GM12878 (cell line): ENCODE results near the gene BTBD9. TPM values are rescaled to one million over a fixed set of nuclear protein-coding genes. Genes with fewer than 3 reads are reported as not detected.

Experiments used
- ATAC-seq: fragments of 200-7000 bp; cut with Tn5 transposase; 3 replicates; pipeline ENCODE4 v1.9.1; 2020; ENCODE audit warnings: mild to moderate bottlenecking, moderate library complexity
- BruUV-seq: library from RNA; stranded (reverse); fragments of 400-500 nt; replicated peaks from 2 replicates; lab custom pipeline; 2021; lab: Mats Ljungman, UMichigan
- CTCF ChIA-PET: fragments of 300-600 bp; sonication (Branson Sonifier 250); formaldehyde crosslinking; extraction: SDS; loops from one replicate; lab custom pipeline; 2021; ENCODE audit warnings: inconsistent platforms; lab: Yijun Ruan, JAX
- POLR2A ChIA-PET: fragments of 350-600 bp; formaldehyde crosslinking; extraction: SDS; loops from one replicate; lab custom pipeline; 2021; ENCODE audit warnings: inconsistent platforms; lab: Charles Lee
- RAD21 ChIA-PET: fragments of 300-600 bp; sonication (Branson Sonifier 250); formaldehyde crosslinking; loops from one replicate; lab custom pipeline; 2023; ENCODE audit warnings: antibody characterized with exemption; ENCODE audit not compliant: unreplicated experiment; lab: Charles Lee
- SMC1A ChIA-PET: fragments of 300-600 bp; sonication (Branson Sonifier 250); formaldehyde crosslinking; loops from one replicate; lab custom pipeline; 2023; ENCODE audit not compliant: unreplicated experiment, uncharacterized antibody; lab: Charles Lee
- DNase-seq: peaks from one replicate; pipeline ENCODE4 v3.0.0-alpha.2; 2011; ENCODE audit warnings: low read depth, low spot score
- FAIRE-seq: peaks from 3 replicates; lab custom pipeline; 2011; peaks lifted over from hg19 to GRCh38; lab: Jason Lieb, UNC
- H2AFZ ChIP-seq: 2 replicates; pipeline ENCODE4 v1.6.0; 2011; ENCODE audit warnings: low read depth, low read length, control low read depth; ENCODE audit not compliant: control insufficient read depth
- H3K27ac ChIP-seq: 2 replicates; pipeline ENCODE4 v1.5.1; 2011; ENCODE audit warnings: control low read depth; ENCODE audit not compliant: control insufficient read depth, insufficient read depth
- H3K27me3 ChIP-seq, 2 experiments: replicated peaks in 1 of 2; 2 replicates each; pipeline versions ENCODE4 v1.6.0 to v1.6.1; 2011; ENCODE audit warnings: low read length in 1 of 2; ENCODE audit not compliant: control insufficient read depth in 2 of 2, insufficient read depth in 2 of 2
- H3K36me3 ChIP-seq, 2 experiments: 2 replicates each; pipeline ENCODE4 v1.5.1; 2011; ENCODE audit warnings: low read length in 1 of 2; ENCODE audit not compliant: control insufficient read depth in 2 of 2, insufficient read depth in 2 of 2
- H3K4me1 ChIP-seq: 2 replicates; pipeline ENCODE4 v1.6.1; 2011; ENCODE audit warnings: mild to moderate bottlenecking, low read length, moderate library complexity, mixed read lengths; ENCODE audit not compliant: control insufficient read depth, insufficient read depth
- H3K4me2 ChIP-seq: 2 replicates; pipeline ENCODE4 v1.6.0; 2011; ENCODE audit warnings: control low read depth; ENCODE audit not compliant: control insufficient read depth, insufficient read depth
- H3K4me3 ChIP-seq: fragments of 200-600 bp; sonication (generic); 2 replicates; pipeline ENCODE4 v1.5.1; 2016
- H3K79me2 ChIP-seq: 2 replicates; pipeline ENCODE4 v1.6.0; 2011; ENCODE audit warnings: low read length; ENCODE audit not compliant: control insufficient read depth, insufficient read depth
- H3K9ac ChIP-seq: 2 replicates; pipeline ENCODE4 v1.8.0; 2011; ENCODE audit warnings: low read length, control low read depth, mixed read lengths; ENCODE audit not compliant: control insufficient read depth, insufficient read depth
- H3K9me3 ChIP-seq: replicated peaks from 3 replicates; pipeline ENCODE4 v1.5.1; 2011; ENCODE audit warnings: mild to moderate bottlenecking, low read length; ENCODE audit not compliant: control insufficient read depth, insufficient read depth
- H4K20me1 ChIP-seq: 2 replicates; pipeline ENCODE4 v1.6.0; 2011; ENCODE audit not compliant: control insufficient read depth, insufficient read depth
- BCL3 ChIP-seq: IDR thresholded peaks from 2 replicates; pipeline ENCODE4 v1.6.1; 2011; ENCODE audit warnings: borderline replicate concordance, low read depth, mild to moderate bottlenecking, moderate library complexity, low read length; ENCODE audit not compliant: insufficient read depth, poor library complexity, severe bottlenecking
- BRCA1 ChIP-seq: IDR thresholded peaks from 2 replicates; pipeline ENCODE4 v1.6.1; 2011; ENCODE audit warnings: low read depth, low read length, improper control_type of control experiment
- CEBPB ChIP-seq, 2 experiments: fragments of 150-350 bp in 1 of 2; IDR thresholded peaks; 2 replicates each; pipeline ENCODE4 v1.6.1; 2012 to 2014; ENCODE audit warnings: low read depth in 2 of 2, low read length in 2 of 2, borderline replicate concordance in 1 of 2, inconsistent platforms in 1 of 2
- CHD4 ChIP-seq: fragments of 200-600 bp; sonication (generic); IDR thresholded peaks from 2 replicates; pipeline ENCODE4 v1.6.1; 2016; ENCODE audit warnings: mild to moderate bottlenecking
- MLLT1 ChIP-seq: fragments of 450-650 bp; IDR thresholded peaks from 2 replicates; pipeline ENCODE4 v1.6.1; 2016; ENCODE audit warnings: mild to moderate bottlenecking
- MTA3 ChIP-seq: IDR thresholded peaks from 2 replicates; pipeline ENCODE4 v1.6.1; 2012; ENCODE audit warnings: low read length, inconsistent platforms, borderline replicate concordance
- NRF1 ChIP-seq: conservative IDR thresholded peaks from 2 replicates; pipeline ENCODE4 v1.6.1; 2011; ENCODE audit warnings: mild to moderate bottlenecking, low read depth, low read length, improper control_type of control experiment
- RBBP5 ChIP-seq: fragments of 200-600 bp; sonication (generic); conservative IDR thresholded peaks from 2 replicates; pipeline ENCODE4 v1.6.1; 2016
- RUNX3 ChIP-seq: IDR thresholded peaks from 2 replicates; pipeline ENCODE4 v1.6.1; 2012; ENCODE audit warnings: low read length, inconsistent platforms
- SMARCA5 ChIP-seq: fragments of 450-650 bp; IDR thresholded peaks from 2 replicates; pipeline ENCODE4 v1.6.1; 2017; ENCODE audit warnings: mild to moderate bottlenecking
- ZNF217 ChIP-seq: fragments of 450-650 bp; IDR thresholded peaks from 2 replicates; pipeline ENCODE4 v1.6.1; 2017; ENCODE audit warnings: antibody characterized with exemption, mild to moderate bottlenecking
- WGBS: methylation state at CpG from one replicate; pipeline ENCODE4 v1.1.6; 2016; ENCODE audit warnings: low lambda C conversion rate; ENCODE audit not compliant: insufficient replicate concordance, insufficient coverage; ENCODE audit errors: missing lambda C conversion rate; 5-methylcytosine and 5-hydroxymethylcytosine counted together
- in situ Hi-C: fragments of 300-500 bp; cut with MboI; formaldehyde crosslinking; loops from 9 replicates; pipeline ENCODE4 v1.14.3; 2018; ENCODE audit warnings: mixed read lengths
- intact Hi-C: fragments of 100-400 bp; cut with micrococcal nuclease; formaldehyde crosslinking; loops from one replicate; pipeline ENCODE4 v1.14.2; 2022; ENCODE audit not compliant: unreplicated experiment
- polyA plus RNA-seq, 11 experiments: library from polyadenylated mRNA; depleted of rRNA in 4 of 11; unstranded in 6 of 11; stranded (reverse) in 5 of 11; fragments of >200 nt; fragmentation: Nextera tagmentation in 4 of 11; fragmentation: Illumina TruSeq in 1 of 11; extraction: Ambion mirVana in 4 of 11; extraction: Trizol in 1 of 11; gene quantifications; 1 replicate in 1 of 11; 2 replicates in 10 of 11; pipeline versions ENCODE4 v1.2.1 to v1.2.3, GENCODE V29; 2011 to 2016; ENCODE audit warnings: inconsistent platforms in 2 of 11, missing spikeins in 2 of 11, low read depth in 1 of 11
- total RNA-seq, 4 experiments: library from RNA; depleted of rRNA in 3 of 4; stranded (reverse); fragments of >200 nt in 3 of 4; fragmentation: Illumina TruSeq in 1 of 4; extraction: Trizol in 1 of 4; gene quantifications; 2 replicates each; pipeline versions ENCODE4 v1.2.1 to v1.2.3, GENCODE V29; 2013 to 2021
- TF ChIP-seq, protein P1 (sequence below): fragments of 150-350 bp; IDR thresholded peaks from 2 replicates; pipeline ENCODE4 v1.6.1; 2016; ENCODE audit warnings: low read depth, low read length
- TF ChIP-seq, protein P2 (sequence below): fragments of 450-650 bp; IDR thresholded peaks from 2 replicates; pipeline ENCODE4 v1.6.1; 2017; ENCODE audit warnings: mild to moderate bottlenecking, low read depth, inconsistent platforms; ENCODE audit not compliant: poor library complexity, severe bottlenecking

Gene BTBD9
- total and polyA plus RNA-seq, 10 of the 15 experiments (the other 5 are each of a cell fraction or from before 2014, with no cell fraction given) = 0.22 to 8.6 (median 4.6) TPM

- Histone ChIP-seq H3K27ac (no peak overlapping the region), H3K36me3 (no peaks in the 10 kb centered on the region), H3K4me3 (no peak overlapping the region), H3K4me2 (no peak overlapping the region), H3K9me3 (no peaks in the 10 kb centered on the region), H4K20me1 (no peaks in the 10 kb centered on the region), H2AFZ (no peak overlapping the region), H3K9ac (no peak overlapping the region), H3K4me1 (peaks cover 8% of the 10 kb centered on the region), H3K79me2 (no peaks in the 10 kb centered on the region), H3K27me3 (no peaks in the 10 kb centered on the region)
- ChIA-PET SMC1A (interaction anchor here (0.6 kb wide), 1 partner anchor 500 kb away, joined by 3 read pairs; no protein-coding TSS in a partner anchor), POLR2A (no interaction called here), RAD21 (no interaction called here), CTCF (no interaction called here)
- intact Hi-C loops = no loop called here
- no peak for DNase-seq
- BruUV-seq = no TSS peak
- FAIRE-seq = no peak
- in situ Hi-C loops = no loop called here
- no peak for ATAC-seq
- 73% methylated on average over 5 of the region's 5 CpGs for WGBS
- no peak for TF ChIP-seq RBBP5
- TF ChIP-seq NRF1 = no peak
- no peak for TF ChIP-seq RUNX3
- TF ChIP-seq, protein P1, sequence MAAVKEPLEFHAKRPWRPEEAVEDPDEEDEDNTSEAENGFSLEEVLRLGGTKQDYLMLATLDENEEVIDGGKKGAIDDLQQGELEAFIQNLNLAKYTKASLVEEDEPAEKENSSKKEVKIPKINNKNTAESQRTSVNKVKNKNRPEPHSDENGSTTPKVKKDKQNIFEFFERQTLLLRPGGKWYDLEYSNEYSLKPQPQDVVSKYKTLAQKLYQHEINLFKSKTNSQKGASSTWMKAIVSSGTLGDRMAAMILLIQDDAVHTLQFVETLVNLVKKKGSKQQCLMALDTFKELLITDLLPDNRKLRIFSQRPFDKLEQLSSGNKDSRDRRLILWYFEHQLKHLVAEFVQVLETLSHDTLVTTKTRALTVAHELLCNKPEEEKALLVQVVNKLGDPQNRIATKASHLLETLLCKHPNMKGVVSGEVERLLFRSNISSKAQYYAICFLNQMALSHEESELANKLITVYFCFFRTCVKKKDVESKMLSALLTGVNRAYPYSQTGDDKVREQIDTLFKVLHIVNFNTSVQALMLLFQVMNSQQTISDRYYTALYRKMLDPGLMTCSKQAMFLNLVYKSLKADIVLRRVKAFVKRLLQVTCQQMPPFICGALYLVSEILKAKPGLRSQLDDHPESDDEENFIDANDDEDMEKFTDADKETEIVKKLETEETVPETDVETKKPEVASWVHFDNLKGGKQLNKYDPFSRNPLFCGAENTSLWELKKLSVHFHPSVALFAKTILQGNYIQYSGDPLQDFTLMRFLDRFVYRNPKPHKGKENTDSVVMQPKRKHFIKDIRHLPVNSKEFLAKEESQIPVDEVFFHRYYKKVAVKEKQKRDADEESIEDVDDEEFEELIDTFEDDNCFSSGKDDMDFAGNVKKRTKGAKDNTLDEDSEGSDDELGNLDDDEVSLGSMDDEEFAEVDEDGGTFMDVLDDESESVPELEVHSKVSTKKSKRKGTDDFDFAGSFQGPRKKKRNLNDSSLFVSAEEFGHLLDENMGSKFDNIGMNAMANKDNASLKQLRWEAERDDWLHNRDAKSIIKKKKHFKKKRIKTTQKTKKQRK = no peak
- TF ChIP-seq, protein P2, sequence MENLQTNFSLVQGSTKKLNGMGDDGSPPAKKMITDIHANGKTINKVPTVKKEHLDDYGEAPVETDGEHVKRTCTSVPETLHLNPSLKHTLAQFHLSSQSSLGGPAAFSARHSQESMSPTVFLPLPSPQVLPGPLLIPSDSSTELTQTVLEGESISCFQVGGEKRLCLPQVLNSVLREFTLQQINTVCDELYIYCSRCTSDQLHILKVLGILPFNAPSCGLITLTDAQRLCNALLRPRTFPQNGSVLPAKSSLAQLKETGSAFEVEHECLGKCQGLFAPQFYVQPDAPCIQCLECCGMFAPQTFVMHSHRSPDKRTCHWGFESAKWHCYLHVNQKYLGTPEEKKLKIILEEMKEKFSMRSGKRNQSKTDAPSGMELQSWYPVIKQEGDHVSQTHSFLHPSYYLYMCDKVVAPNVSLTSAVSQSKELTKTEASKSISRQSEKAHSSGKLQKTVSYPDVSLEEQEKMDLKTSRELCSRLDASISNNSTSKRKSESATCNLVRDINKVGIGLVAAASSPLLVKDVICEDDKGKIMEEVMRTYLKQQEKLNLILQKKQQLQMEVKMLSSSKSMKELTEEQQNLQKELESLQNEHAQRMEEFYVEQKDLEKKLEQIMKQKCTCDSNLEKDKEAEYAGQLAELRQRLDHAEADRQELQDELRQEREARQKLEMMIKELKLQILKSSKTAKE = no peak
- no peak for TF ChIP-seq BCL3
- TF ChIP-seq ZNF217 = no peak
- no peak for TF ChIP-seq SMARCA5
- no peak for TF ChIP-seq CEBPB (IDR thresholded peaks at IDR 0.05; ENCODE audit: borderline replicate concordance in 1 of 2, low read depth in 2 of 2, low read length in 2 of 2)
- no peak for TF ChIP-seq BRCA1
- TF ChIP-seq MLLT1 = no peak
- TF ChIP-seq MTA3 = no peak
- TF ChIP-seq CHD4 = no peak
- TF ChIP-seq, all 136 proteins: peak for 0
Measured at GRCh38 chr6:38415231-38416005, 224.3 kb downstream of the BTBD9 start.
